Amygdala (tissue), 56 donors: Measurements from ENCODE around the gene BCLAF3.

ENCODE experiments used
- DNase-seq, 56 donors: peaks; one replicate each; lab custom pipeline; 2025; lab: John Stamatoyannopoulos, UW

The BCLAF3 gene

DNA sequence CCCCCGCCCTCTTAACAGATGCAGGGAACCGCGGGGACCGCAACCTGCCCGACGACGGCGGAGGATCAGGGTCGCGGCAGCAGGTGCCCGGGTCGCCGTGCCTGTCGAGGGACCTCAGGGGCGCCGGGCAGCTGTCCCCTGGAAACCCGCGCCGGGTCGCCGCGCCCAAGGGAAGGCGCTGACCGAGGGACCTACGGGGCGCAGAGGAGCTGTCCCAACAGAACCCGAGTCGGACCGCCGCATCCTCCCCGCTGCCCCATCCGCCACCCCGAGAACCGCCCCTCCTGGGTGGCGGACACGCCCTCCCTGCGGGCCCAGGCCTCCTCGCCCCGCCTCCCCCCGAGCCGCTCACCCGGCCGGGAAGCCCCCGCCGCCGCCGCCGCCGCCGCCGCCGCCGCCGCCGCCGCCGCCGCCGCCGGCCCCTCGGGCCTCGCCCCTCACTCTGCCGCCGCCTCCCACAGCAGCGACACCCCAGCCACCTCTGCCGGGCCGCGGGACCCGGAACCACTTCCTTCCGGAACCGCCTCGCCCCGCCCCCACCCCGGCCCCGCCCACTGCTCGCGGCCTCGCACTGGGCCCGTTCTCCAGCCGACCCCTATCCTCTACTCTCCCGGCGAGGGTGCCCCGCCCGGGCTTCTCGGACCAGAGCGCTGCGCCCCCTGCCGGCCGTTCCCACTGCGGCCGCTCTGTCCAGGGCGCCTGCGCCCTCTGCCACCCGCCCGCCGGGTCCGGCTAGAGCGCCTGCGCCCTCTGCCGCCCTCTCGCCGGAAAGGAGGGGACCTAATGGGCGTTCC is at the start of gene BCLAF3:
BCLAF3 (minus strand) TSS at position 506 of the 794 bp plus-strand sequence. CDS start 20,797 bp downstream, outside the sequence.
- peak; percentile 9 to 89 (median 70) for DNase-seq

- DNase-seq = no peak
Measured at GRCh38 chrX:20038966-20039365, 48.1 kb upstream of the BCLAF3 start.

GRCh38 chrX:20037186-20037585 is 46.3 kb upstream of the BCLAF3 start:
- no peak for DNase-seq

- no peak for DNase-seq
Measured at GRCh38 chrX:20032201-20032600, 41.3 kb upstream of the BCLAF3 start.

- DNase-seq = no peak
Measured at GRCh38 chrX:20029728-20030127, 38.9 kb upstream of the BCLAF3 start.

DNA sequence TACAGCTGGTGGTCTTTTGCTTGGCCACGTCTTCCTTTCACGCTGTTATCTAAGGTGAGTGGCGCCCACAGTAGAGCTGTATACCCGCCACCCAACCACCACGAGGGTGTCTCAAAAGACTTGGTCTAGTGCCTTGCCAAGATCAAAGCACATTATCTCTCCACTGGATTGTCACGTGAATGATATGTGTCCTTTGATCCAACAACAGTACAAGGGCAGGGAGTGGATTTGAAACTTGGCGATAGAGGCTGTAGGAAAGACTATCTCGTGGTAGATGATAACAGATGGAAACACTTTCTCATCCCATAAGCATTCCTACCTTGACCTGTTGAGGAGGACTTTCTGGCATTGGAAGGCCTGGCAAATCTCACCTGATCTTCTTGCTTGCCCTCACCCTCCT is 37.7 kb upstream of the BCLAF3 start:
- DNase-seq = no peak

- DNase-seq = no peak
Measured at GRCh38 chrX:20026278-20026677, 35.4 kb upstream of the BCLAF3 start.

- DNase-seq = no peak
Measured at GRCh38 chrX:20019672-20020365, 29.0 kb upstream of the BCLAF3 start.

DNA sequence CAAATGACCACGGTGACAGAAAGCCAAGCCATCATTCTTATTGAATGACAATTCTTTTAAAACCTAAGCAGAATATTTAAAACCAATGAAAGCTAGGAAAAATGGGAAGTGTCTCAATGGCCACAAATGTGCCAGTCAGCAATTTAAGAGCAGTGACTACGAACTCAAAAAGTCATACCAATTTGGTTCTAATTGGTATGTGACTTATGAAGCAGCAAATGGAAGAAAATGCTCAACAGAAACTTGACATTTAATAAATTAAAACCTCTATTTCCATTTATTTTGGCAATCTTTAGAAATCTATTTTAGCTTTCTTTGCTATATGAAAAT is 25.7 kb upstream of the BCLAF3 start:
- DNase-seq = no peak

DNA sequence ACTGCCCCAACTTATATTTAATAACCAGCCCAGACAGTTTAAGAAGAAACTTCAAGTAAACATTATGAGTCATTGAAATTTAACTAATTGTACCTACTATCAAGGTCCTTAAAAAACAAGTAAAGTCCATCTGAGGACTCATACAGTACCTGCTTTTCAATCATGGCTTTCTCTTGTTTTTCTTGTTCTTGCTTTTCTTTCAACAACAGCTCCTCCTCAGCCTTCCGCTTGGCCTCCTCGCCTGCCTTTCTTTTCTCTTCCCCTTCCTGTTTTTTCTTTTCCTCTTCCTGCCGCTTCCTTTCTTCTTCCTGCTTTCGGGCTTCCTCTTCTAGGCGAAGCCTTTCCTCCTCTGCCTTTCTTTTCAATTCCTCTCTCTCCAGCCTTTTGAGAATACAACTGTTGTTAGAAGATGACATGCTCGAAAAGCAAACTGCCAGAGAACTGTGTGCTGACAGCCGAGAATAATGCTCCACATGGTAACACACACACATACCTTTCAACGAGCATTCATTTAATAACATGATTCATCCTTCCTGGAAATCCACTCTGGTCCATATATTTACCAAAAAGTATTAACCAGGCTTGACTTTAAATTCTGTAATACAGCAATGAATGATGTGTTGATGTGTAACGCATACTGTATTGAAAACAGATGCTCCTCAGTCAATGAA is 25.2 kb upstream of the BCLAF3 start:
- no peak for DNase-seq

GRCh38 chrX:20015422-20015821 is 24.6 kb upstream of the BCLAF3 start:
- DNase-seq = no peak

GRCh38 chrX:20011608-20012007 is 20.7 kb upstream of the BCLAF3 start:
- DNase-seq = no peak

DNA sequence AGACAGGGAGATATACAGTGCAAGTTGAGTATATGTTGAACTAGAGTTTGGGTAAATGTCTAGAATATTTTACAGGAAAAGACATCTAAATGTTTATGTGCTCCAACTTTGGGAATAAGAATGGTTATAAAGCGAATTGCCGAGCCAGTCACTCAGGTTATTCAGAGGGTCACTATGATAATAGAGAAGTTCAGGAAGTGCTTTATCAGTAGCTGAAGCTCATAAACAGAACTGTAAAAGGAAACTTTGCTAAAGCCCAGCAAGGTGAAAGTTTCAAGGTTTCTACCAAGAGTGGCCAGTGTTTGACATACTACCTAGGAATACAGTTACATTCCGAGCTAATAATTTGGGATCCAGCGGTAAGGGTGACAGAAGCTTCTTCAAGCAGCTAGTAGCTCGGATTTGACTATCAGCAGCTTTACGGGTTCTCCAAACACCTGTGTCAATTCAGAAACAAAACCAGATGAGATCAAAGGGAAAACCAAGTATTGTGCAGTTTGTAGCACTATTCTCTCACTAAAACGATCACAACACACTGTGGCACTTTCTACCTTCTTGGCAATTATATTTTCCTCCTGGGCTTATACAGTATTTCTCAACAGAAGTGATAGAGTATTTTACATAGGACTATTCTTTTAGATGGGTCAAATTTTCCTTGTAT is 17.2 kb upstream of the BCLAF3 start:
- DNase-seq = no peak

- DNase-seq = no peak
Measured at GRCh38 chrX:20005883-20006282, 15.0 kb upstream of the BCLAF3 start.

DNA sequence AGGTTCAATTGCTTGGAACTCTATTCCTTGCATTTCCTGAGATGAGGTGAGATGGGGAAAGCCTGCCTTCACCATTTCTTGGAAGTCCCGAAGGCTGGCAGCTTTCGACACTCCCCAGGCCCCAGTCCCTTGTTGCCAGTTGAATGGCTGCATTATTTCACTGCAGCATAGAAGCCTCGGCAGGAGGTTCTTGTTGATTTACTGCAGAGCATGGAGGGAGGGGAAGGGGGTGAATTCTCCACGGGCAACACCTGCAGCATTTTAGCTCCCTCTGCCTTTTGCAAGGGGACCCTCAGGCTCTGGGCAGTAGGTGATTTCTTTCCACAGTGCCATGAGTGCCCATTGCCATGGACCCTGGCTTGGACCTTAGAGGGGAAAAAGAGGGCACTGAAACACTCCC is 10.7 kb upstream of the BCLAF3 start:
- no peak for DNase-seq

DNA sequence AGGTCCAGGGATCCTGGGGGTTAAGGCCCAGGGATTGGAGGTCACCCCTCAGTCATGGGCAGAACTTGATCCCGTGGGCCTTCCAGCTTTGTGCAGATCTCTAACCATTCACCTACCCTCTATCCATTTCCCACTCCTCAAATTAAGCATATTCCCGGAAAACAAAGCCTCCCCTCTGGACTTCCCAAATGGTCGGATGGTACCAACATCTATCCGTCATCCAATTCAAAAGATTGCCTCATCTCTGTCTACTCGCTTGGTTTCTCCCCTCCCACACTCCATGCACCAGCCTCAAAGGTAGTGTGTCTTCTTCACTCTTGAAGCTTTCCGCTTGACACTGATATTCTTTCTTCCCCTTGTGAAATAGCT is 473 bp upstream of the BCLAF3 start:
- DNase-seq = peak in 1 of 56 donors; percentile 17

DNA sequence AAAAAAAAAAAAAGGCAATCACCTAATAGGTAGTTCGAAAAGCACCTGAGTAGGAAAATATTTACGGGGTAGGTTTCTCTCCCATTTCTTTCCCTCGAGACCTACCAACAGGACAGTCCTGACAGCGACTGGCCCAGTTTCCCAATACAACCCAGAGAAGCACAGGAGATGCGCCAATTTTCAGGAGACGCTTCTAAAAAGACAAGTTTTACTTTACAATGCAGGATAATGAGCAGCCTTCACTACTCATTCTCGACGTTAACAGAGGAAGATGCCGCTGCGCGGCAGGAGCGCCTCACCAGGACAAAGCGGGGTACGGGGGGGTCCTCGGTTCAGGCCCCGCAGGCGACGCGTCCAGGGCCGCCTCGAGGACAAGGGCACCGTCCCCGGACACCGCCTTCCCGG is 708 bp downstream of the BCLAF3 start:
- peak in 8 of 56 donors; percentile 0 to 38 (median 4) for DNase-seq

- DNase-seq = no peak
Measured at GRCh38 chrX:19987856-19988255, 3.0 kb downstream of the BCLAF3 start.

DNA sequence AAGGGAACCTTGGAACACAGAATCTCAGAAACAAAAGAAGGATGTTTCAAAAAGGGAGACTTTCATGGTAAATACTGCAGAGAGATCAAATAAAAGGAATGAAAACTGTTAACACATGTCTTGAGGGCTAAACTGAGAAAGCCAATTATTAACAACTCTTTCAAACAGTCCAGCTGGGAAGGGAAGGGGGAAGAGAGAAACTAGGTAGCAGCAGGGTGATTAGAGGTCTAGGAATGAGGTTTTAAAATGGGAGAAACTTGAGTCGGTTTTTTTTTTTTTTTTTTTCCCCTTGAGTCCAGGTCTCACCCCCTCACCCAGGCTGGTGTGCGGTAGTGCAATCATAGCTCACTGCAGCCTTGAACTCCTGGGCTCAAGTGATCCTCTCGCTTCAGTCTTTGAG is 4.3 kb downstream of the BCLAF3 start:
- DNase-seq = no peak

DNA sequence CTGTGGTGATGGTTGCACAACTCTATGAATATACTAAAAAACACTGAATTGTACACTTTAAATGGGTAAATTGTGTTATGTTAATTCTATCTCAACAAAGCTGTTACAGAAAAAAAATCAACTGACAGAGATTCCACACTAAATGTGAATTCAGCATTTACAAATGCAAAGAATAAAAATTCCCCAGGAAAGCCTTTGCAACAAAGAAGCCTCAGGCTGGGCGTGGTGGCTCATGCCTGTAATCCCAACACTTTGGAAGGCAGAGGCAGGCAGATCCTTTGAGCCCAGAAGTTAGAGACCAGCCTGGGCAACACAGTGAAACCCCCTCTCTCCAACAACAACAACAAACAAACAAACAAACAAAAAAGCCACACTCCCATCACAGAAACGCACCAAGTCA is 8.9 kb downstream of the BCLAF3 start:
- no peak for DNase-seq

DNA sequence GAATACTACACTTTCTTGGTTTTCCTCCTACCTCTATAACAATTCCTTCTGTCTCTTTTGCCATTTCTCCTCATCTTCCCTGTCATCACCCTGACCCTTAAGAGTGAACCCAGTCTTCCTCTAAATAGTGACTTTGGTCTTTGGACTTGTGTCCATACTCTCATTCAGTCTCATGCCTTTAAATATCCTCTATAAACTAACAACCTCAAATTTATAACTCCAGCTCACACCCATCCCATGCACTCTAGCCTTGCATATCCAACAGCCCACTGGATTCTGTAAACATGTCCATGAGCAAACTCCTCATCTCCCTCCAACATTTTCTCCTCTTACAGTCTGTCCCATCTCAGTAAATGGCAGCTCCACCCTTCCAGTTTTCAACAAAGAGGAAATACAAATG is 15.0 kb downstream of the BCLAF3 start:
- no peak for DNase-seq
